ENCODE measurements around the gene EXOC2. TPM values are rescaled to one million over a fixed set of nuclear protein-coding genes. Genes with fewer than 3 reads are reported as not detected.
"Not testable (repeated sequence)": the region's sequence is repeated elsewhere in the genome, so short reads cannot be mapped to it uniquely, and the experiment has no call there.

Gene EXOC2
- polyA plus RNA-seq, 1 donor (not counting 4 experiments of a cell fraction or from before 2014, with no cell fraction given) = 28.4 TPM

DNA sequence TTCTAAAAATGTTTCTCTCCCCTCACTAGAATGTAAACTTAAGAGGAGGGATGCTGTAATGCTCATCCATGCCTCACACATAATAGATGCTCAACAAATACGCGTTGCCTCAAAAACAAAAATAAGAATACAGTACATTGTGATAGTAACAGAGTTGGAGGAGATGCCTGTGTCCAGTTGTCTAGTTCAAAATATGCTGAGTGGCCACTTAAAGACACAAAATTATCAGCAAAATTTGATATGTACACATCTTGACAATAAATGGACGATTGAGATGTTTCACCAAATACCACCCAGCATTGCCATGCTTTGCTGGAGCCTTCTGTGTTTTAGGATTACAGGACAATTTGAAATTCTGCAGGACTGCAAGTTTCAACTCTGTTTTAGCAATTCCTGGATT, 7.6 kb upstream of the EXOC2 start:
- no peaks in the 10 kb centered on the region for H3K9me1 ChIP-seq (ENCODE audit: control insufficient read depth, extremely low read depth, insufficient read depth, low read length)
- dilution Hi-C loops (cut with MboI; ENCODE audit: extremely low pct_ligation_motif_present, low sequenced_read_pairs) = no loop called here
- no peak overlapping the region for H3K4me3 ChIP-seq (ENCODE audit: control insufficient read depth in 2 of 3, extremely low read depth in 1 of 3, insufficient read depth in 2 of 3, low read depth in 1 of 3, low read length in 3 of 3)
- H3K9me3 ChIP-seq (ENCODE audit: control insufficient read depth, low read depth, low read length) = no peaks in the 10 kb centered on the region
- no peaks in the 10 kb centered on the region for H3K27me3 ChIP-seq (ENCODE audit: control insufficient read depth, extremely low read depth, insufficient read depth, low read length)
- TF ChIP-seq, protein P1, sequence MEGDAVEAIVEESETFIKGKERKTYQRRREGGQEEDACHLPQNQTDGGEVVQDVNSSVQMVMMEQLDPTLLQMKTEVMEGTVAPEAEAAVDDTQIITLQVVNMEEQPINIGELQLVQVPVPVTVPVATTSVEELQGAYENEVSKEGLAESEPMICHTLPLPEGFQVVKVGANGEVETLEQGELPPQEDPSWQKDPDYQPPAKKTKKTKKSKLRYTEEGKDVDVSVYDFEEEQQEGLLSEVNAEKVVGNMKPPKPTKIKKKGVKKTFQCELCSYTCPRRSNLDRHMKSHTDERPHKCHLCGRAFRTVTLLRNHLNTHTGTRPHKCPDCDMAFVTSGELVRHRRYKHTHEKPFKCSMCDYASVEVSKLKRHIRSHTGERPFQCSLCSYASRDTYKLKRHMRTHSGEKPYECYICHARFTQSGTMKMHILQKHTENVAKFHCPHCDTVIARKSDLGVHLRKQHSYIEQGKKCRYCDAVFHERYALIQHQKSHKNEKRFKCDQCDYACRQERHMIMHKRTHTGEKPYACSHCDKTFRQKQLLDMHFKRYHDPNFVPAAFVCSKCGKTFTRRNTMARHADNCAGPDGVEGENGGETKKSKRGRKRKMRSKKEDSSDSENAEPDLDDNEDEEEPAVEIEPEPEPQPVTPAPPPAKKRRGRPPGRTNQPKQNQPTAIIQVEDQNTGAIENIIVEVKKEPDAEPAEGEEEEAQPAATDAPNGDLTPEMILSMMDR (optimal IDR thresholded peaks at IDR 0.05 in 1 of 3, IDR thresholded peaks at IDR 0.05 in 1 of 3, conservative IDR thresholded peaks at IDR 0.05 in 1 of 3; ENCODE audit: extremely low read depth in 1 of 3, insufficient read depth in 2 of 3, low read length in 3 of 3) = no peak
- no peak for TF ChIP-seq EZH2 (IDR thresholded peaks at IDR 0.05; ENCODE audit: low read length)
- no peaks in the 10 kb centered on the region for H4K20me1 ChIP-seq (ENCODE audit: control insufficient read depth, extremely low read depth, insufficient read depth, low read length)
- no peak for DNase-seq (ENCODE audit: low read depth, low spot score)
- H3K9ac ChIP-seq (ENCODE audit: control insufficient read depth, extremely low read depth, insufficient read depth, low read length) = no peak overlapping the region
- H3K36me3 ChIP-seq (ENCODE audit: control insufficient read depth in 2 of 2, extremely low read depth in 1 of 2, insufficient read depth in 2 of 2, low read length in 2 of 2) = no peaks in the 10 kb centered on the region
- H3K4me1 ChIP-seq (ENCODE audit: control insufficient read depth, extremely low read depth, insufficient read depth, low read length) = no peaks in the 10 kb centered on the region
- no peak overlapping the region for H3K27ac ChIP-seq (ENCODE audit: control insufficient read depth, insufficient read depth, low read length)
- no peak for FAIRE-seq
- H3K4me2 ChIP-seq (ENCODE audit: control insufficient read depth, extremely low read depth, insufficient read depth, low read depth, low read length) = no peak overlapping the region
- H3K79me2 ChIP-seq (ENCODE audit: control insufficient read depth, insufficient read depth, low read length) = no peaks in the 10 kb centered on the region
- H2AFZ ChIP-seq (ENCODE audit: control insufficient read depth, low read length) = no peak overlapping the region

DNA sequence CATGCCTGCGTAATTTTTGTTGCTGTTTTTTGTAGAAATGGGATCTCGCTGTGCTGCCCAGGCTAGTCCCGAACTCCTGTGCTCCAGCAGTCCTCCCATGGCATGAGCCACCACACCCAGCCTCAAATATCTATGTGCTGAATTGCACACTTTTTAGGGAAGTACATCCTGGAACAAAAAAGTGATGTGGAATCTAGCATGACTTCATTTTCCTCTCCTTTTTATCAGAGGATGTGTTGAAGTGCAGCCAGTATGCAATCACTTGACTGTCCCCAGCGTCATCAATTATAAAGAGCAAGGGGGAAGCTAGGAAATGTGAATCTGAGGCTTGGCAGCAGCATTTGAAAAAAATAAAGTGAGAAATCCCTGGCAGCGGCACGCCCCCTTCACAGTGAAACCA, 6.4 kb upstream of the EXOC2 start:
- dilution Hi-C loops (cut with MboI; ENCODE audit: extremely low pct_ligation_motif_present, low sequenced_read_pairs) = no loop called here
- DNase-seq (ENCODE audit: low read depth, low spot score) = no peak
- H4K20me1 ChIP-seq (ENCODE audit: control insufficient read depth, extremely low read depth, insufficient read depth, low read length) = no peaks in the 10 kb centered on the region
- H3K9me1 ChIP-seq (ENCODE audit: control insufficient read depth, extremely low read depth, insufficient read depth, low read length) = no peaks in the 10 kb centered on the region
- H3K4me1 ChIP-seq (ENCODE audit: control insufficient read depth, extremely low read depth, insufficient read depth, low read length) = no peaks in the 10 kb centered on the region
- no peaks in the 10 kb centered on the region for H3K79me2 ChIP-seq (ENCODE audit: control insufficient read depth, insufficient read depth, low read length)
- no peaks in the 10 kb centered on the region for H3K9me3 ChIP-seq (ENCODE audit: control insufficient read depth, low read depth, low read length)
- H3K27ac ChIP-seq (ENCODE audit: control insufficient read depth, insufficient read depth, low read length) = no peak overlapping the region
- H3K4me2 ChIP-seq (ENCODE audit: control insufficient read depth, extremely low read depth, insufficient read depth, low read depth, low read length) = no peak overlapping the region
- H2AFZ ChIP-seq (ENCODE audit: control insufficient read depth, low read length) = no peak overlapping the region
- TF ChIP-seq EZH2 (IDR thresholded peaks at IDR 0.05; ENCODE audit: low read length) = no peak
- TF ChIP-seq, protein P1 (optimal IDR thresholded peaks at IDR 0.05 in 1 of 3, IDR thresholded peaks at IDR 0.05 in 1 of 3, conservative IDR thresholded peaks at IDR 0.05 in 1 of 3; ENCODE audit: extremely low read depth in 1 of 3, insufficient read depth in 2 of 3, low read length in 3 of 3) = no peak
- no peaks in the 10 kb centered on the region for H3K36me3 ChIP-seq (ENCODE audit: control insufficient read depth in 2 of 2, extremely low read depth in 1 of 2, insufficient read depth in 2 of 2, low read length in 2 of 2)
- no peak for FAIRE-seq
- H3K4me3 ChIP-seq (ENCODE audit: control insufficient read depth in 2 of 3, extremely low read depth in 1 of 3, insufficient read depth in 2 of 3, low read depth in 1 of 3, low read length in 3 of 3) = no peak overlapping the region
- no peak overlapping the region for H3K9ac ChIP-seq (ENCODE audit: control insufficient read depth, extremely low read depth, insufficient read depth, low read length)
- no peaks in the 10 kb centered on the region for H3K27me3 ChIP-seq (ENCODE audit: control insufficient read depth, extremely low read depth, insufficient read depth, low read length)

DNA sequence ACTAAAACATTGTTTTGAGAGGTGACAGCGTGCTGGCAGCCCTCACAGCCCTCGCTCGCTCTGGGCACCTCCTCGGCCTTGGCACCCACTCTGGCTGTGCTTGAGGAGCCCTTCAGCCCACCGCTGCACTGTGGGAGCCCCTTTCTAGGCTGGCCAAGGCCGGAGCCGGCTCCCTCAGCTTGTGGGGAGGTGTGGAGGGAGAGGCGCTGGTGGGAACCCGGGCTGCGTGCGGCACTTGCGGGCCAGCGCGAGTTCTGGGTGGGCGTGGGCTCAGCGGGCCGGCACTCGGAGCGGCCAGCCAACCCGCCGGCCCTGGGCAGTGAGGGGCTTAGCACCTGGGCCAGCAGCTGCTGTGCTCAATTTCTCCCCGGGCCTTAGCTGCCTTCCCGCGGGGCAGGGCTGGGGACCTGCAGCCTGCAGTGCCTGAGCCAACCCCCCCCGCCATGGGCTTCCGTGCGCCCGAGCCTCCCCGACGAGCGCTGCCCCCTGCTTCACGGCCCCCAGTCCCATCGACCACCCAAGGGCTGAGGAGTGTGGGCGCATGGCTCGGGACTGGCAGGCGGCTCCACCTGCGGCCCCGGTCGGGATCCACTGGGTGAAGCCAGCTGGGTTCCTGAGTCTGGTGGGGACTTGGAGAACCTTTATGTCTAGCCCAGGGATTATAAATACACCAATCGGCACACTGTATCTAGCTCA, 1.6 kb upstream of the EXOC2 start:
- DNase-seq (ENCODE audit: low read depth, low spot score); H4K20me1 ChIP-seq (ENCODE audit: control insufficient read depth, extremely low read depth, insufficient read depth, low read length); dilution Hi-C loops (cut with MboI; ENCODE audit: extremely low pct_ligation_motif_present, low sequenced_read_pairs); H3K4me2 ChIP-seq (ENCODE audit: control insufficient read depth, extremely low read depth, insufficient read depth, low read depth, low read length); H3K36me3 ChIP-seq (ENCODE audit: control insufficient read depth in 2 of 2, extremely low read depth in 1 of 2, insufficient read depth in 2 of 2, low read length in 2 of 2); H2AFZ ChIP-seq (ENCODE audit: control insufficient read depth, low read length); H3K27me3 ChIP-seq (ENCODE audit: control insufficient read depth, extremely low read depth, insufficient read depth, low read length); H3K9me1 ChIP-seq (ENCODE audit: control insufficient read depth, extremely low read depth, insufficient read depth, low read length); H3K27ac ChIP-seq (ENCODE audit: control insufficient read depth, insufficient read depth, low read length); H3K9me3 ChIP-seq (ENCODE audit: control insufficient read depth, low read depth, low read length); H3K9ac ChIP-seq (ENCODE audit: control insufficient read depth, extremely low read depth, insufficient read depth, low read length); H3K4me3 ChIP-seq (ENCODE audit: control insufficient read depth in 2 of 3, extremely low read depth in 1 of 3, insufficient read depth in 2 of 3, low read depth in 1 of 3, low read length in 3 of 3); FAIRE-seq: not testable (repeated sequence)
- H3K79me2 ChIP-seq (ENCODE audit: control insufficient read depth, insufficient read depth, low read length) = peaks cover 28% of the 10 kb centered on the region
- peaks cover 15% of the 10 kb centered on the region for H3K4me1 ChIP-seq (ENCODE audit: control insufficient read depth, extremely low read depth, insufficient read depth, low read length)

Data from keratinocyte (primary cell).